Measurements from ENCODE around the gene AGO4. TPM values are rescaled to one million over a fixed set of nuclear protein-coding genes. Genes with fewer than 3 reads are reported as not detected.

AGO4 gene
- total RNA-seq, 1 experiment from 2014 or later, result 14.8 TPM

GRCh38 chr1:35881850-35882273 is 74.0 kb downstream of the AGO4 start:
- TF ChIP-seq REST (IDR thresholded peaks at IDR 0.05; ENCODE audit: insufficient read depth in 1 of 2, low read depth in 2 of 2, low read length in 1 of 2) (peak; percentile 73 to 79; a peak in 3 of 4 replicates), SIN3A (IDR thresholded peaks at IDR 0.05; ENCODE audit: borderline replicate concordance, insufficient read depth, low read depth, low read length) (no peak)
- peaks cover 5% of the 10 kb centered on the region; the same call in 1 of the 2 replicates for H3K36me3 ChIP-seq (ENCODE audit: control insufficient read depth, insufficient read depth, low read length)
- DNase-seq (ENCODE audit: low read depth, low spot score), result no peak

GRCh38 chr1:35882586-35882944 is 74.7 kb downstream of the AGO4 start:
- in situ Hi-C loops (cut with HindIII; ENCODE audit: low pct_unique_long_range_greater_than_20kb, low sequenced_read_pairs), result no loop called here
- DNase-seq (ENCODE audit: low read depth, low spot score), result no peak
- Histone ChIP-seq H3K36me3 (ENCODE audit: control insufficient read depth, insufficient read depth, low read length) (peaks cover 5% of the 10 kb centered on the region; the same call in 1 of the 2 replicates), H3K9me3 (ENCODE audit: control insufficient read depth, insufficient read depth, low read depth, low read length) (no peaks in the 10 kb centered on the region), H3K27me3 (ENCODE audit: control insufficient read depth, insufficient read depth, low read length) (no peaks in the 10 kb centered on the region), H3K27ac (ENCODE audit: low read length) (peak overlapping the region; percentile 54; the same call in 1 of the 2 replicates), H3K4me3 (ENCODE audit: low read depth in 2 of 2, low read length in 2 of 2) (peak overlapping the region; percentile 41 to 93), H3K4me1 (ENCODE audit: control insufficient read depth, insufficient read depth, low read length) (peaks cover 17% of the 10 kb centered on the region)
- no TSS peak for BruUV-seq (replicated peaks)
- no peak for TF ChIP-seq SIN3A (IDR thresholded peaks at IDR 0.05; ENCODE audit: borderline replicate concordance, insufficient read depth, low read depth, low read length)
- no peak for TF ChIP-seq POLR2AphosphoS5 (IDR thresholded peaks at IDR 0.05; ENCODE audit: low read depth, low read length)
- TF ChIP-seq REST (IDR thresholded peaks at IDR 0.05; ENCODE audit: insufficient read depth in 1 of 2, low read depth in 2 of 2, low read length in 1 of 2), result no peak
- no peak for TF ChIP-seq CTCF (IDR thresholded peaks at IDR 0.05)
- no peak for TF ChIP-seq TCF7L2 (IDR thresholded peaks at IDR 0.05; ENCODE audit: low read depth, low read length)
- CTCF ChIA-PET, result no interaction called here
- POLR2A ChIA-PET, result no interaction called here
- peak; percentile 15; the same call in 1 of the 2 replicates for ATAC-seq
- intact Hi-C loops (cut with micrococcal nuclease; ENCODE audit: unreplicated experiment), result no loop called here

More at GRCh38 chr1:35881850-35882273, 74.0 kb downstream of the AGO4 start:
- ATAC-seq, result no peak
- no TSS peak for BruUV-seq (replicated peaks)
- no peaks in the 10 kb centered on the region for H3K9me3 ChIP-seq (ENCODE audit: control insufficient read depth, insufficient read depth, low read depth, low read length)
- H3K4me3 ChIP-seq (ENCODE audit: low read depth in 2 of 2, low read length in 2 of 2), result no peak overlapping the region
- POLR2A ChIA-PET, result interaction anchor here (0.5 kb wide), 1 partner anchor 470 kb away, joined by 3 read pairs; no protein-coding TSS in a partner anchor
- intact Hi-C loops (cut with micrococcal nuclease; ENCODE audit: unreplicated experiment), result no loop called here
- peaks cover 16% of the 10 kb centered on the region for H3K4me1 ChIP-seq (ENCODE audit: control insufficient read depth, insufficient read depth, low read length)
- in situ Hi-C loops (cut with HindIII; ENCODE audit: low pct_unique_long_range_greater_than_20kb, low sequenced_read_pairs), result no loop called here
- no peak overlapping the region for H3K27ac ChIP-seq (ENCODE audit: low read length)
- CTCF ChIA-PET, result interaction anchor here (0.6 kb wide), 1 partner anchor 25 kb away, joined by 6 read pairs; no protein-coding TSS in a partner anchor
- no peaks in the 10 kb centered on the region for H3K27me3 ChIP-seq (ENCODE audit: control insufficient read depth, insufficient read depth, low read length)

Data from Panc1 (cell line).